Measurements from ENCODE around the gene SRI.
"Not testable (repeated sequence)": the region's sequence is repeated elsewhere in the genome, so short reads cannot be mapped to it uniquely, and the experiment has no call there.

SRI gene, protein sequence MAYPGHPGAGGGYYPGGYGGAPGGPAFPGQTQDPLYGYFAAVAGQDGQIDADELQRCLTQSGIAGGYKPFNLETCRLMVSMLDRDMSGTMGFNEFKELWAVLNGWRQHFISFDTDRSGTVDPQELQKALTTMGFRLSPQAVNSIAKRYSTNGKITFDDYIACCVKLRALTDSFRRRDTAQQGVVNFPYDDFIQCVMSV

DNA sequence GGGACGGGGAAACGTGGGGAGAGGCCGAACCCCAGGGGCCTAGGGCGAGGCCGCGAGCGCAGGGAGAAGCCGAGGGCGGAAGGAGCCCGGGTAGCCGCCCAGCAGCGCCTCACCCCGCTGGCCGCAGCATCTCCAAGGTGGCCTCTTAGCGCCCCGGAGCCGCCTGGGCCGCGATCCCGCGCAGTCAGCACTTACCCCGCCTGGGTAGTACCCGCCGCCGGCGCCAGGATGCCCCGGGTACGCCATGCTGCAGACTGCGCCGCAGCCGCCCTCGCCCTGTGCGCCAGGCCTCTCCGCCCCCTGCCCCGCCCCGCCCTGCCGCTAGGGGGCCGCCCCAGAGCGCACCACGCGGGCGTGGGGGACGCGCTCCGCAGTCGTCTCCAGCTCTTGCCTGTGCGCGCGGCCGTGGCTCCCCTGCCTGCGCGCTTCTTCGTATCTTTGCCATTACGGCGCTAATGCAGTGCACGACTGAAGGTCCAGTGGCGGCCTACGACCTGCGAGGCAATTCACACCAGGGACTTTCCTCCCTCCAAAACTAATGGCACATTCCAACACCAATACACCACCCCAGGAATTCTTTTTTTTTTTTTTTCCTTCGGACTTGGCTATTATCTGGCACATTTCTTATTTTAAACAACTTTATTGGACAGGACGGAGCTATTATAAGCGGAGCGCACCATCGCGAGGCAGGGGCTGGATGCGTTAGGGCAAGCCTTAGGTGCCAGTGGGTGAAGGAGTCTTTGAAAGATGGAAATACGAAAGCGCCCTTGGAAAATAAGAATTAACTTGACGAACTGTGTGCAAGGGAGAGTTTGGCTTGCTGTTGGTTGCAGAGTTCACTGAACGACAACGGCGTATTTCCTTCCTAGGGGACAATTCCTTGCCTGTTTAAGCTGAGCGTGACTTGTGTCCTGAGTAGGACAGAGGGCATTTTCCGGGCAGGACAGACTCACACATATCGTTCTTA is at the start of gene SRI:
SRI (minus strand) TSS at position 258 of the 967 bp plus-strand sequence; CDS start at position 246, 12 bp downstream.
- peak; percentile 91 for DNase-seq

DNA sequence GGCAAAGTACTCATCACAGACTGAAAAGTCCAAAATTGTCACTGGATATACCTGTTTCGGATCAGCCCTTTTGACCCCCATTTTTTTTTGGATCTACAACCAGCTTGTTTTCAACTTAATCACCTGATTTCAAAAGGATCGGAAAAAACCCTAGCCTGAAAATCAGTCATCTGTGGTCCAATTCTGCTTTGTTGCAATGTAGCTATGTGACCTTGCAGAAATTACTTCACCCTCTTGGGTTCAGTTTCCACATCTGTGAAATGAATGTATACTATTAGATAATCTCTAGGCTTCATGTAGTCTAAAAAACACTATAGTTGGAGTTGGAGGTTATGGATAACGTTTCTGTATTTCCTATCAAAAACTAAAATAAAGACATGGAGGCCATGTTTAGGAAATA is 49.7 kb upstream of the SRI start:
- DNase-seq: no peak

DNA sequence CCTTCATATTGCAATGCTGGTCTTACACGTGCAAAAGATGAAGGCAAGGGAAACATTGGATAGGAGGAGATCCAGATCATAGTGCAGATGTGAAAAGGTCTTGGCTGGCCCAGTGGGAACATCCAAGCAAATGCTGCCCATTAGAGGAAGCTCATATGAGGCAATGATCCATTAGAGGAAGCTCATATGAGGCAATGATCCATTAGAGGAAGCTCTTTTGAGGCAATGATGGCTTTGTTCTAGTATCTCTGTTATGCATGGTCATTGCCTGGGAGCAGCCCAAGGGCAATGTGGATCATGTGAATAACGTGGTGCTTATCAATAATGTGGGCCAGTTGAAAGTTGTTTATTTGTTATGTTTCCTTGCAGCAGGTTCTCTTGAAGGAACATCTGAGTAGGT is 49.0 kb upstream of the SRI start:
- DNase-seq: no peak

DNA sequence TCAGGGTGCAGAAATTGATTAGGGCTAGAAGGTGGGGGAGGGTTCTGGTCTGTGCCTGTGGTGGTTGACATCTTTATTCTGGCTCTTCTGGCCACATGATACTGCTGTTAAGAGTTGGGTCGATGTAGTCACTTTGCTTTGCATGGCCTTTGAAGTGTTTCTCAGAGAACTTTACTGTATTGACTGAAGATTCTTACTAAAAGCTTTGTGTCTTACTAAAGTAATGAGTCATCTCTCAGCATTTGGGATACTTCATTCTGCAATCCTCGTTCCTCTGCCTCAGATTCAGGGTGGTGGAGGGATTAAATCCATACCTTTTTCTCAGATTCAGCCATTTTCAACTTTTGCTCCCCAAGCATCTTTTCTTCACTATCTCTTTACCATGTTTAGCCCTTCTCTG is 48.2 kb upstream of the SRI start:
- no peak for DNase-seq

DNA sequence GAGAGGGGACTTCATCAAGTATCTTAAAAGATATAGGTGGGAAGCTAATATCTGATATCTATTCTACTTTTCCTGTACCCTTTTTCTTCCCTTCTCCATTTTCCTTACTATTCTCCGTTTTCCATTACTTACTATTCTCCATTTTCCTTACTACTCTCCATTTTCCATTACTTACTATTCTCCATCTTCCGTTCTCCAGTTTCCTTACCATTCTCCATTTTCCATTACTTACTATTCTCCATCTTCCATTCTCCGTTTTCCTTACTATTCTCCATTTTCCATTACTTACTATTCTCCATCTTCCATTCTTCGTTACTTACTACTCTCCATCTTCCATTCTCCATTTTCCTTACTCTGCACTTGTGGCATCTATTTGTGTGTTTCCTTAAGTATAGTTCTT is 47.6 kb upstream of the SRI start:
- no peak for DNase-seq

DNA sequence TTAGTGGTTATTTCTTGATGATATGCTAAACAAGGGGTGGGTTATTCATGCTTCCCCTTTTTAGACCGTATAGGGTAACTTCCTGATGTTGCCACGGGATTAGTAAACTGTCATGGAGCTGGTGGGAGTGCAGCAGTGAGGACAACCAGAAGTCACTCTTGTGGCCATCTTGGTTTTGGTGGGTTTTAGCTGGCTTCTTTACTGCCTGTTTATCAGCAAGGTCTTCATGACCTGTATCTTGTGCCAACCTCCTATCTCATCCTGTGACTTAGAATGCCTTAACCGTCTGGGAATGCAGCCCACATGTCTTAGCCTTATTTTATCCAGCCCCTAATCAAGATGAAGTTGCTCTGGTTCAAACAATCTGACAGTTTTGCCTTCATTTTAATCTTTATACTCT is 45.1 kb upstream of the SRI start:
- DNase-seq: not testable (repeated sequence)

DNA sequence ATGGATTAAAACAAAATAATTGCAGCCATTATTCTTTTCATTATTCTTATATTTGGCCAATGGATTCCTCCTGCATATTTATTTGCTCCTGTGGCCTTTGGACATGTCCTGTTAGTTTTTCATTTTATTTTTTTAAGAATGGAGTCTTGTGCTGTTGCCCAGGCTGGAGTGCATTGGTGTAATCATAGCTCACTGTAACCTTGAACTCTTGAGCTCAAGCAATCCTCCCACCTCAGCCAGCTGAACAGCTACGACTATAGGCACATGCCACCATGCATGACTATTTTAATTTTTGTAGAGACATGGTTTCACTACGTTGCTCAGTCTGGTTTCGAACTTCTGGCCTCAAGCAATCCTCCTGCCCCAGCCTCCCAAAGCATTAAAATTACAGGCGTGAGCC is 42.7 kb upstream of the SRI start:
- DNase-seq: no peak

DNA sequence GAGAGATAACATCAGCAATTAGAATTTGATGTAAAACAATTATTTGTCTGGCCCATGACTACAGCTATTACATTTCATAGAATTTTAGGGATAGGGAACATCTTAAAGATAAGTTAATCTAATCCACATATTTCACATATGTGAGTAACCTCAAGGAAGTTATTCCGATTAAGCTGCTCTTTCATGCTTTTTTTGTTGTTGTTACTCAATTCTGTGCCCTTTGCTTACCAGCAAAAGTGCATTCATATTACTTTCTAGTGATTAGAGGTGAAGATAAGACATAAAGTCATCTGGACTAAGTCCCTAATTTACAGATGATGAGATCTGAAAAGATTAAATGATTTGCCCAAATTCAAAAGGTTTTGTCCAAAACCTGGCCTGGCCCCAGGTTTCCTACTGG is 40.9 kb upstream of the SRI start:
- no peak for DNase-seq

DNA sequence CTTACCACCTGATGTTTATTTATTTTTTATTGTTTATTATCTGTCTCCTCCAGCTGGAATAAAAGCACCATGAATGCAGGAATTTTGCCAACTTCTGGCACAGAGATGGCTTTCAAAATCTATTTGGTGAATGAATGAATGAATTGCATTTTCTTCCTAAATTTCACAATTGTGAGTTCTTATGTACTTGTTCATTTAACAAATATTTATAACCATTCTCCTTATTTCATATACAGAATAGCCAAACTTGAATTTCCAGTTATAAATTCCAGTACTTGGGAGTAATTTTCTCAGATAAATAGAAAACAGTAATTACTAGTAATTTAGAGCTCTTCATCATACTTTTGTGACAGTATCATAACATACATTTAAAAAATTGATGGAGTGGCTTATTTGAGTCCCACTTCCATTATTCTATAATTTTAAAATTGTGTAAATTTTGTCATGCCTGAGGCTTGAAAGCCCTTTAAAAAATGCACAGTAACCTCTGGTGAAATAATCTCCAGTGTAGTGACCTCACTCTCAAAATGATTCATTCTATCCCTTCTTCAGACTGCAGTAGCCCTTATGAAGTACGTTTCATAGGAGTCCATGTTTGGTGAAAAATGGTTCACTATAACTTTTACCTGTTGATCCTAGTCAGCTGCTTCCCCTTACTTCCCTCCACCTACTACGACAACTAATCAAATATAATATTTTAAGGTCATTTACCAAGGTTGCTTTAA is 40.0 kb upstream of the SRI start:
- no peak for DNase-seq

DNA sequence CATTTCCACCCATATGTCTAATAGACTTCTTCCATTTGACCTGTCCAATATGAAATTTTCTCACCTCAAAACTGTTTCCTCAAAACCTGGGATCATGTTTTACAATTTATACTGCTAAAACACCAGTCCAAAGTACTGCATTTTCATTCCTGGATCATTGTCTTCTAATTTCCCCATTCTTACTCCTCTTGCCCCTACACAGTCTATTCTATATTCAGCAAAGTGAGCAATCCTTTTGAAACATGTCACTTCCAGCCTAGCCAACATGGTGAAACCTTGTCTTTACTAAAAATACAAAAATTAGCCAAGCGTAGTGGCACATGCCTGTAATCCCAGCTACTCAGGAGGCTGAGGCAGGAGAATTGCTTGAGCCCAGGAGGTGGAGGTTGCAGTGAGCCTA is 38.5 kb upstream of the SRI start:
- not testable (repeated sequence) for DNase-seq

DNA sequence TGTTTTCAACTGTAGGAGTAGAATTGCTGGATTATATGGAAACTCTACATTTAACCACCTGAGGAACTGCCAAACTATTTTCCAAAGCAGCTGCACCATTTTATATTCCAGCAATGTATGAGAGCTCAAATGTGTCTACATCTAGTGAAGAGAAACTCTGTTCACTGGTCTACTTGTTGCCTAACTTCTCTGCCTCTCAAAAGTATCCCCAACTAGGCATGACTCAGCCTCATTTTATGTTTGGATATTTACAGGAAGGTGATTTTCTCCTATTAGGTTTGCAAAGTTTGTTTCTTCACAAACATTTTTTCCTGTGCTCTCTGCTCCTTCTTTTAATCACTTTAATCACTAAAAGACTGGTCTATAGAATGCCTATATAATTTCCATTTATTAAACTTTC is 37.1 kb upstream of the SRI start:
- no peak for DNase-seq

DNA sequence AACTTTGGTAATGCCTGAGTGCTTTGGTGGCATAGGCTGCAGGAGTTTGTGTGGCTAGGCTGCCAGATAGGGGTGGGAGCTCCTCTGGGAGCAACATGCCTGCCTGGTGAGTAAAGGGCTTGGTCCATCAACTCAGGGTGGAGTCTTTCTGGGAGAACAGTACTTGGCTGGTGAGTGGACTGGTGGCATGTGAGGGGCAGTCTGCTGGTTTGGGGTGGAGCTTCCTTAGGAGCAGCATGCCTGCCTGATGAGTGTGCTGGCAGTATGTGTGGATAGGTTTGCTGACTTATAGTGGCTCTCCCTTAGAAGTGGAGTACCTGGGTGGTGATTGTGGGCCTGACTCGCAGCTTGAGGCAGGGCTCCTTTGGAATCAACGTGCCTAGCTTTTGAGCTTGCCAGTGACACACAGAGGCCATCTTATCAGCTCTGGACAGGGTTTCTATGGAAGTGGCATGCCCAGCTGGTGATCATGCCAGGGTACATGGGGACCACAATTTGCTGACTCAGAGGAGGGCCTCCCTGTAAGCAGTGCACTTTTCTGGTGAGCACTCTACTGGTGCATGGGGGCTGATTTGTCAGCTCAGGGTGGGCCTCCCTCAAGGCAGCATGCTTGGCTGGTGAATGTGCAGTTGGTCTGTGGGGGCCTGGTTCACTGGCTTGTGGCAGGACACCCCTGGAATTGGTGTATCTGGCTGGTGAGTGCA is 35.0 kb upstream of the SRI start:
- no peak for DNase-seq

DNA sequence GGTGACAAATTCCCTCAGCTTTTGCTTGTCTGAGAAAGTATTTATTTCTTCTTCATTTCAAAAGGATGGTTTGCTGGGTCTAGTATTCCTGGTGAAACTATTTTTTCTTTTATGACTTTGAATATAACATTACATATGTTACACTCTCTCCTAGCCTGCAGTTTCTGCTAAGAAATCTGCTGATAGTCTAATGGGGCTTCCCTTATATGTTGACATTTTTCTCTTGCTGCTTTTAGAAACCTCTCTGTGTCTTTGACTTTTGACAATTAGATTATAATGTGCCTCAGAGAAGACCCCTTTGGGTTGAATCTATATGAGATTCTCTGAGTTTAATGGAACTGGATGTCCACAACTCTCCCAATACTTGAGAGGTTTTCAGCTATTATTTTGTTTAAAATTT is 33.8 kb upstream of the SRI start:
- no peak for DNase-seq

DNA sequence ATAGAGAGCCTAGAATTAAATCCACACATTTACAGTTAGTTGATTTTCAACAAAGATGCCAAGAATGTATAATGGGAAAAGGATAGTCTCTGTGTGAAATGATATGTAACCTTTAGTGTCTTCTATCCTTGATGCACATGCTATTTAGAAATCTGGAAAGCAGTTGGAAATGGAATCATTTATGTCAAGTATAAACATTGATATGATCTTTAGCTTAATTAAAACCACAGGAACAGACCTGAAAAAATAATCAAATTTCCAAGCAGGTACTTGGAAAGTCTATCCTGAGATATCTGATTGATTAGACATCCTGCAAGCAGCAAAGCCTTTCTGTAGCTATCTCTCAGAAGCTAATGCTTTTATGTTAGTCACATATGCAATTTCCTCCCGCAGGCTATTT is 24.4 kb upstream of the SRI start:
- no peak for DNase-seq

DNA sequence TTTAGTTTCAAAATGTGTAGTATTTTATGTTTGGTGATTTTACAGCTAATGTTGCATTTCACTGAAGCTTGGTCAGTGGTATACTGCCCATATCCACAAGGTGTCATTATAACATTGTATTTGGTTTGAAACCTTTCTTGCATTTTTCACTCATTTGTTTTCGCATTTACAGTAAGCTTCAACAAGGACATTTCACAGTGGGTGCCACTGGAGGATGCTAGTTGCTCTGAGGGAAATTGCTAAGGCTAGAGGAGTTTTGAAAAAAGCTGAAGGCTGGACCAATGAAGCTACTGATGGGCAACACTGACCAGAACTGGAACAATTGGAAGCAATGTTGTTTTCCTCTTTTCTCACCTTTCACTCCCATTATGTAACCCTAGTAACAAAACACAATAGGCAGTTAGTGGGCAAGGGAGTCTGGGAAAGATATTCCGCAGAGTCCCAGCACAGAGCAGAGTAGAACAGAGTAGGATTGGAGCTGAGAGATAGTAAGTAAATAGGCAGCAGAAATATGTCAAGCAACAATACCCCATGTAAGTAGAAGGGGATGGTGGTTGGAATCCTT is 23.6 kb upstream of the SRI start:
- DNase-seq: no peak

DNA sequence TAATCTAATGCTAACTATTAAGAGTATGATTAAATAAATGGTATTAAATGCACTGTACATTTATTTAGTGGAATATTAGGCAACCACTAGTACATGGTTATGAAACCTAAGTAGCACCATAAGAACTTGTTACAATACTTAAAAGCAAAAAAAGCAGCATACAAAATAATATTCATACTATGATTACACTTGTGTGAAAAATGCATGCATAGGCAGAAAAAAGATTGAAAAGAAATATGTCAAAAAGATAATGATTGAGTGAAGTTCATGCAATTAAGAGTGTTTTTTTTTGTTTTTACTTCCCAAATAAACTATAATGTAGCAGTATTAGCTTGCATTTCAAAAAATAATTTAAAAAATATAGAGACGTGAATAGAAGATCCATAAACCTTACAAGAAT is 20.0 kb upstream of the SRI start:
- DNase-seq: no peak

DNA sequence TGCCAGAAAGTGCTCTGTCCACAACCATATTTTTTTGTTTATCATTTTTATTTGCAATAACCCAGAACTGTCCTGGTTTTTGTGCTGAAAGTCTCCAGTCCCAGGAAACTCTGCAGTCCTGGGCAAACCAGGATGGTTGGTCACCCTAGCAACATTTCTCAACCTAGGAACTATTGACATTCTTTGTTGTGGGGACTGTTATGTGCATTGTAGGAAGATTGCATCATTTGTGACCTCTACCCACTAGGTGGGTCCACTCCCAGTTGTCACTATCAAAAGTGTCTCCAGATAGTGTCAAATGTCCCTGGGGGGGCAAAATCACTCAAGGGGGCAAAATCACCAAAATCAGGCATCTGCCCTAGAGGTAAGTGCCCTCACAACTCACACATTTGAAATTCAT is 14.0 kb upstream of the SRI start:
- no peak for DNase-seq

DNA sequence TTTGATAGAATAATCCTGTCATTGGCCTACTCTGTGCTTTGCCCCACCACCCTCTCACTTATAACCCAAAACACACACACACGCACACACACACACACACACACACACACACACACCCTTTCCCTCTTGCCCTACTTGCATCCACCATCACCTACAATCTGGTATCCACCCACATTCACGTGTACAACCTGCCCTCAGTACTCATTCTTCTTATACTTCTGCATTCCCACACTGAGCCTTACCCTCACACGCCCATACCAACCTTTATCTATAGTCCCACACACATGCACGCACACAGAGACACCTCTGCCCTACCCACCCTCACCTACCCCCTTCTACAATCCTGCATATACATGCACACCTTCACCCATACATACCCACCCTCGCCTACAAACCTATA is 10.8 kb upstream of the SRI start:
- DNase-seq: no peak

DNA sequence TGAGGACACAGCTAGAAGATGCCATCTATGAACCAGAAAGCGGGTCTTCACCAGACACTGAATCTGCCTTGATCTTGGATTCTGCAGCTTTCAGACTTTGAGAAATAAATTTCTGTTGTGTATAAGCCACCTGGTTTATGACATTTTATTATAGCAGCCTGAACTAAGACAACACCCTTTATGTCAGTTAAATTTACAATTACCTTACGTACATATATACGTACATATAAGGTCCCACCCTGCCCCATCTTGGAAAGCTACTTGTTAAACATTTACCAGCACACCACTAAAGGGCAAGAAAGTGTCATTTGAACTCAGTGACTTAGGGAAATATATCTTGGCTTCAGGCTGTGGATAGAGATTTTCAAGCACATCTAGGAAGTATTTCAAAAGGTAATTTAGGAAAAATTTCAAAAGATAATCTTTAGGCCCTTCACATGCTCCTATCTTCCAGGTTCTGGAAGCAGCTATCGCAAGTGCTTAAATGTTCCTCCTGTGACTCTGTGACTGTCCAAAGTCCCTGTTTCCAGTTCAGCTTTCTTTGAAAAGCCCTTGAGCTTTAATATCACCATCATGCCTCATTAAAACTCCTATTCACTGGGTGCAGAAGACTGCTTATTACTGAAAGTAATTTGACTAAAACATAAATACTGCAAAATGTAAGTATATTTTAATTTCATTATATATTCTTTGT is 9.6 kb upstream of the SRI start:
- DNase-seq: no peak

DNA sequence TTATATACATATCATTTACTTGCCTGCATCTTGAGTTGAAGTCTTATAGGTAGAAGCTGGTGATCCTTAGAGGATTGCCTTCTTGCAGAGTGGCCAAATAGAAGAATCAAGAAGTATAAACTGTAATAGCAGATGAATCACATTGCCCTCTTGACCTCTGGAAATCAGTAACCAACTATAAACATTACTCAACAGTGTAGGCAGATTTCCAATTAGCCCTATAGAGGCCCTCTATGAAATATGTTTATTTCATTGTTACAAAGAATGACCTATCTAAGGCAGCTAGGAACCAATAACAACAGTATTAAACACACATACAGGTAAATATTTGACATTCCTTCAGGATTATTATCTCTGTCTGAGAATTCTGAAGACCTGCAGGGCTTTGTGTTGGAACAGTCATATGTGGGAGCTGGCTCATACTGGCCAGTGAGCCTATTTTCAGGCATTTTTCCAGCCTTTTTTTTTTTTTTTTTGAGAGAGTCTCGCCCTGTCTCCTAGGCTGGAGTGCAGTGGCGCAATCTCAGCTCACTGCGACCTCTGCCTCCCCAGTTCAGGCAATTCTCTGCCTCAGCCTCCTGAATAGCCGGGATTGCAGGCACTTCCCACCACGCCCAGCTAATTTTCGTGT is 7.2 kb upstream of the SRI start:
- no peak for DNase-seq

DNA sequence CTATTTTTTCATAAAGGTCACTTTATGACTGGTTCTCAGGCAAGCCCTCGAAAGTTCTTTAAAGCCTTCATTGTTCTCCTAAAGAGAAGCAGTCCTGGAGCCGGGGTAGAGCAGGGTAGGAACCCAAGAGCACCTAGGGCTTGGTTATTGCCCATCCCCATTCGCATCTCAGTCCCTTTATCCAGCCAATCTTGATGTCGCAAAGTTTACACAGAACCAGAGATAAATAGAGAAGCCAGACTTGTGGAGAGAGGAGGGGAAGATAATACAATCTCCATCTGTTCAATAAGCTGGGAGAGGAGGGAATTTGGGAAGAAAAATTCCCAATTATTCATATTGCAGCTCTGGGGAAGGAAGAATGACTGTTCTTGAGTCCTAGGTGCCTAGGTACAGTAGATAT is 6.4 kb upstream of the SRI start:
- no peak for DNase-seq
